K562 (cell line): ENCODE data around the gene BORCS8. TPM values are rescaled to one million over a fixed set of nuclear protein-coding genes. Genes with fewer than 3 reads are reported as not detected.
A peak's percentile ranks its signal among the peaks of the same experiment; 100 is the strongest.

ENCODE experiments used
- ATAC-seq: fragments of 200-7000 bp; cut with Tn5 transposase; 3 replicates; pipeline ENCODE4 v1.9.1; 2020; ENCODE audit warnings: moderate library complexity
- BruUV-seq: library from RNA; stranded (reverse); fragments of 400-500 nt; replicated peaks from 2 replicates; lab custom pipeline; 2021; lab: Mats Ljungman, UMichigan
- CTCF ChIA-PET: fragments of 300-600 bp; formaldehyde crosslinking; extraction: SDS; loops from one replicate; lab custom pipeline; 2021; ENCODE audit warnings: low intra/inter-chr PET ratio; lab: Yijun Ruan, JAX
- POLR2A ChIA-PET: fragments of 300-600, 350-650 bp; sonication (Branson Sonifier 250); formaldehyde crosslinking; extraction: SDS; loops from one replicate; lab custom pipeline; 2021; ENCODE audit warnings: antibody characterized with exemption, inconsistent platforms; lab: Yijun Ruan, JAX
- DNase-seq, 4 experiments: peaks; one replicate each; pipeline versions ENCODE4 v3.0.0 to v3.0.0-alpha.2; 2011 to 2018; ENCODE audit warnings: low spot score in 3 of 4, mixed read lengths in 3 of 4; ENCODE audit errors: extremely low read depth in 1 of 4
- FAIRE-seq: peaks from 2 replicates; lab custom pipeline; 2011; peaks lifted over from hg19 to GRCh38; lab: Jason Lieb, UNC
- H2AFZ ChIP-seq: 2 replicates; pipeline ENCODE4 v1.6.0; 2011; ENCODE audit warnings: low read depth, low read length, control low read depth, inconsistent platforms
- H3K27ac ChIP-seq: fragments of 200-600 bp; 3 replicates; pipeline ENCODE4 v1.8.0; 2011; ENCODE audit warnings: low read depth, mild to moderate bottlenecking, control low read depth, inconsistent platforms, low read length, moderate library complexity, mixed read lengths; ENCODE audit errors: extremely low read depth
- H3K27me3 ChIP-seq, 2 experiments: fragments of 300-600 bp in 1 of 2; 2 replicates in 1 of 2; 3 replicates in 1 of 2; pipeline versions ENCODE4 v1.6.0 to v1.8.0; 2011; ENCODE audit warnings: inconsistent platforms in 2 of 2, low read length in 2 of 2, mild to moderate bottlenecking in 1 of 2, mixed read lengths in 1 of 2, moderate library complexity in 1 of 2; ENCODE audit not compliant: control insufficient read depth in 2 of 2, insufficient read depth in 2 of 2
- H3K36me3 ChIP-seq: fragments of 300-600 bp; 3 replicates; pipeline ENCODE4 v1.8.0; 2011; ENCODE audit warnings: mild to moderate bottlenecking, low read length, inconsistent platforms; ENCODE audit not compliant: control insufficient read depth, insufficient read depth
- H3K4me1 ChIP-seq, 2 experiments: fragments of 200-600 bp in 1 of 2; replicated peaks in 1 of 2; 2 replicates in 1 of 2; 3 replicates in 1 of 2; pipeline versions ENCODE4 v1.5.1 to v1.8.0; 2011; ENCODE audit warnings: inconsistent platforms in 2 of 2, low read length in 2 of 2, mild to moderate bottlenecking in 1 of 2, mixed read lengths in 1 of 2, moderate library complexity in 1 of 2; ENCODE audit not compliant: control insufficient read depth in 2 of 2, insufficient read depth in 2 of 2
- H3K4me2 ChIP-seq: 2 replicates; pipeline ENCODE4 v1.6.1; 2011; ENCODE audit warnings: low read length, control low read depth, inconsistent platforms, mixed read lengths; ENCODE audit not compliant: insufficient read depth
- H3K4me3 ChIP-seq: fragments of 200-600 bp; sonication (generic), shearing (Covaris generic); 2 replicates; pipeline ENCODE4 v1.5.1; 2016; ENCODE audit warnings: control low read depth, inconsistent platforms
- H3K79me2 ChIP-seq: fragments of 200-600 bp; 3 replicates; pipeline ENCODE4 v1.8.0; 2011; ENCODE audit warnings: low read length, inconsistent platforms; ENCODE audit not compliant: control insufficient read depth, insufficient read depth
- H3K9ac ChIP-seq, 2 experiments: 2 replicates each; pipeline versions ENCODE4 v1.6.0 to v1.6.1; 2011; ENCODE audit warnings: low read depth in 2 of 2, low read length in 2 of 2, control low read depth in 1 of 2, inconsistent platforms in 1 of 2, mild to moderate bottlenecking in 1 of 2, mixed read lengths in 1 of 2; ENCODE audit not compliant: insufficient read depth in 1 of 2
- H3K9me1 ChIP-seq: one replicate; pipeline ENCODE4 v1.6.0; 2011; ENCODE audit warnings: inconsistent platforms, mild to moderate bottlenecking, low read length, moderate library complexity; ENCODE audit not compliant: control insufficient read depth, insufficient read depth
- H3K9me3 ChIP-seq: replicated peaks from 2 replicates; pipeline ENCODE4 v1.5.1; 2011; ENCODE audit warnings: low read depth, low read length, inconsistent platforms; ENCODE audit not compliant: control insufficient read depth, insufficient read depth
- H4K20me1 ChIP-seq: replicated peaks from 2 replicates; pipeline ENCODE4 v1.6.1; 2011; ENCODE audit warnings: low read length, inconsistent platforms, mixed read lengths; ENCODE audit not compliant: control insufficient read depth, insufficient read depth
- CREB3 ChIP-seq: fragments of 450-650 bp; conservative IDR thresholded peaks from 2 replicates; pipeline ENCODE4 v1.6.1; 2016; ENCODE audit warnings: missing genetic modification characterization, low read depth, mild to moderate bottlenecking, missing compliant biosample characterization, moderate library complexity
- HOMEZ ChIP-seq: fragments of 250-450 bp; sonication (Bioruptor Pico); IDR thresholded peaks from 2 replicates; pipeline ENCODE4 v1.4.0; 2020; ENCODE audit warnings: mild to moderate bottlenecking, moderate library complexity
- MYNN ChIP-seq, 2 experiments: sonication (generic); formaldehyde crosslinking in 1 of 2; IDR thresholded peaks; 2 replicates each; pipeline versions ENCODE4 v1.5.0 to v1.6.1; 2016 to 2020; ENCODE audit warnings: antibody characterized with exemption in 1 of 2, missing genetic modification reagents in 1 of 2
- PHF20 ChIP-seq: fragments of 450-650 bp; IDR thresholded peaks from 2 replicates; pipeline ENCODE4 v1.6.1; 2018; ENCODE audit not compliant: partially characterized antibody
- PRDM10 ChIP-seq: fragments of 450-650 bp; IDR thresholded peaks from 2 replicates; pipeline ENCODE4 v1.6.1; 2018; ENCODE audit not compliant: partially characterized antibody
- PRPF4 ChIP-seq: fragments of 200-400 bp; formaldehyde crosslinking; IDR thresholded peaks from one replicate; pipeline ENCODE4 v1.6.1; 2017; ENCODE audit warnings: low read length, low read depth, mild to moderate bottlenecking; ENCODE audit not compliant: insufficient read depth, poor library complexity, severe bottlenecking
- RAD51 ChIP-seq: fragments of 450-650 bp; IDR thresholded peaks from 2 replicates; pipeline ENCODE4 v1.7.1; 2016; ENCODE audit warnings: low read depth, mild to moderate bottlenecking, borderline replicate concordance
- RBM25 ChIP-seq: fragments of 200-400 bp; formaldehyde crosslinking; IDR thresholded peaks from 2 replicates; pipeline ENCODE4 v1.6.1; 2018; ENCODE audit warnings: low read length, low read depth, moderate library complexity; ENCODE audit not compliant: severe bottlenecking
- RNF2 ChIP-seq: sonication (generic); IDR thresholded peaks from 2 replicates; pipeline ENCODE4 v1.6.1; 2016
- SMARCE1 ChIP-seq: fragments of 450-650 bp; IDR thresholded peaks from 2 replicates; pipeline ENCODE4 v1.7.1; 2016; ENCODE audit warnings: mild to moderate bottlenecking
- ZFP36 ChIP-seq: fragments of 150-350 bp; IDR thresholded peaks from 2 replicates; pipeline ENCODE4 v1.6.1; 2018; ENCODE audit warnings: low read length, low read depth; ENCODE audit not compliant: partially characterized antibody
- ZNF282 ChIP-seq: sonication (generic); formaldehyde crosslinking; IDR thresholded peaks from 2 replicates; pipeline ENCODE4 v1.8.1; 2023; ENCODE audit warnings: missing genetic modification reagents
- ZNF695 ChIP-seq: fragments of 450-650 bp; formaldehyde crosslinking; IDR thresholded peaks from 2 replicates; pipeline ENCODE4 v1.4.0; 2020; ENCODE audit warnings: mild to moderate bottlenecking, moderate library complexity
- ZSCAN32 ChIP-seq: fragments of 450-650 bp; formaldehyde crosslinking; IDR thresholded peaks from 2 replicates; pipeline ENCODE4 v1.4.0; 2020; ENCODE audit warnings: mild to moderate bottlenecking, moderate library complexity
- WGBS: fragments of 100-300 bp; shearing (Covaris generic); methylation state at CpG from one replicate; pipeline ENCODE4 v1.1.6; 2016; ENCODE audit warnings: low coverage, mixed read lengths; ENCODE audit not compliant: insufficient coverage; ENCODE audit errors: missing lambda C conversion rate; 5-methylcytosine and 5-hydroxymethylcytosine counted together
- in situ Hi-C: fragments of 300-500 bp; cut with MboI; formaldehyde crosslinking; loops from 4 replicates; pipeline ENCODE4 v1.15.0; 2018; ENCODE audit warnings: inconsistent platforms, mixed read lengths
- intact Hi-C: fragments of 100-400 bp; cut with micrococcal nuclease; formaldehyde crosslinking; loops from 2 replicates; pipeline ENCODE4 v1.14.2; 2022
- polyA plus RNA-seq, 8 experiments: library from polyadenylated mRNA; depleted of rRNA in 4 of 8; stranded (reverse) in 5 of 8; unstranded in 3 of 8; fragments of >200 nt; fragmentation: Nextera tagmentation in 2 of 8; fragmentation: Illumina TruSeq in 1 of 8; extraction: Ambion mirVana in 2 of 8; extraction: Trizol in 1 of 8; gene quantifications; 2 replicates each; pipeline versions ENCODE4 v1.2.1 to v1.2.3, GENCODE V29; 2011 to 2014; ENCODE audit warnings: inconsistent platforms in 1 of 8, missing spikeins in 1 of 8
- total RNA-seq, 7 experiments: library from RNA; depleted of rRNA in 6 of 7; stranded (reverse); fragments of >200 nt in 6 of 7; fragmentation: Illumina TruSeq in 2 of 7; extraction: Trizol in 2 of 7; gene quantifications; 2 replicates each; pipeline versions ENCODE4 v1.2.1 to v1.2.3, GENCODE V29; 2011 to 2021; ENCODE audit warnings: low replicate concordance in 1 of 7

BORCS8 gene
- total and polyA plus RNA-seq, 9 of the 15 experiments (the other 6 are each of a cell fraction or from before 2014, with no cell fraction given): 4.6 to 33.6 (median 16.3) TPM

GRCh38 chr19:19201697-19202630 is 10.0 kb upstream of the BORCS8 start:
- intact Hi-C loops: no loop called here
- POLR2A ChIA-PET: interaction anchor here (0.6 to 1.8 kb wide), 6 partner anchors 8 to 109 kb away, joined by 3 to 8 read pairs (median 3); no protein-coding TSS in a partner anchor
- in situ Hi-C loops: no loop called here
- Histone ChIP-seq H3K79me2 (peaks cover 20% of the 10 kb centered on the region), H3K9me1 (peaks cover 4% of the 10 kb centered on the region), H3K4me1 (peaks cover 6 to 21% of the 10 kb centered on the region in 2 experiments; a peak in 3 of 5 replicates), H3K4me2 (peak overlapping the region; percentile 90), H3K36me3 (peaks cover 46% of the 10 kb centered on the region; the same call in 2 of the 3 replicates), H2AFZ (0 out of 2 replicates have a peak overlapping the region, but pooled peaks have one; percentile 63), H3K4me3 (peak overlapping the region; percentile 43), H3K9ac (peak overlapping the region; percentile 84 to 91), H3K27me3 (no peaks in the 10 kb centered on the region), H3K9me3 (no peaks in the 10 kb centered on the region), H3K27ac (peak overlapping the region; percentile 79), H4K20me1 (no peaks in the 10 kb centered on the region; the same call in 1 of the 2 replicates)
- DNase-seq: no peak
- no TSS peak for BruUV-seq
- CTCF ChIA-PET: no interaction called here
- peak; percentile 57 for FAIRE-seq
- ATAC-seq: peak; percentile 2; the same call in 1 of the 3 replicates
- WGBS: 54% methylated on average over 17 of the region's 19 CpGs
- TF ChIP-seq ZSCAN32 (CRISPR knock-in tag): no peak
- 0 out of 2 replicates have a peak, but pooled peaks have one; percentile 1 for TF ChIP-seq MYNN (IDR thresholded peaks at IDR 0.05)
- TF ChIP-seq MYNN (CRISPR knock-in tag; IDR thresholded peaks at IDR 0.05): no peak
- TF ChIP-seq ZNF695 (CRISPR knock-in tag): no peak
- no peak for TF ChIP-seq RNF2
- no peak for TF ChIP-seq ZNF282 (CRISPR knock-in tag)
- no peak for TF ChIP-seq CREB3 (tag)
- TF ChIP-seq PRPF4: no peak
- no peak for TF ChIP-seq SMARCE1
- TF ChIP-seq RAD51: peak; percentile 66; the same call in 1 of the 2 replicates
- peak; percentile 52 for TF ChIP-seq RBM25
- peak; percentile 96 for TF ChIP-seq ZFP36
- no peak for TF ChIP-seq PHF20
- peak; percentile 66 for TF ChIP-seq PRDM10
- no peak for TF ChIP-seq HOMEZ
